Esophagus muscularis mucosa (tissue), 4 donors: Measurements from ENCODE around the gene MAP6. TPM values are rescaled to one million over a fixed set of nuclear protein-coding genes. Genes with fewer than 3 reads are reported as not detected.

Source experiments
- DNase-seq: peaks from one replicate; pipeline ENCODE4 v3.0.0-alpha.2; 2017; ENCODE audit errors: extremely low spot score
- H3K27ac ChIP-seq, 4 donors: fragments of 200-600 bp; sonication (generic); replicated peaks in 1 of 4; 1 replicate in 3 of 4; 2 replicates in 1 of 4; pipeline ENCODE4 v1.5.1; 2016 to 2019; ENCODE audit warnings: mild to moderate bottlenecking in 1 of 4
- H3K27me3 ChIP-seq, 4 donors: fragments of 200-600 bp; sonication (generic); one replicate each; pipeline versions ENCODE4 v1.5.1 to v1.6.0; 2016 to 2019
- H3K36me3 ChIP-seq, 4 donors: fragments of 200-600 bp; sonication (generic); one replicate each; pipeline ENCODE4 v1.5.1; 2016 to 2019
- H3K4me1 ChIP-seq, 4 donors: fragments of 200-600 bp; sonication (generic); one replicate each; pipeline ENCODE4 v1.5.1; 2016 to 2019
- H3K4me3 ChIP-seq, 4 donors: fragments of 200-600 bp; sonication (generic); 1 replicate in 2 of 4; 2 replicates in 2 of 4; pipeline ENCODE4 v1.5.1; 2016 to 2019; ENCODE audit warnings: mild to moderate bottlenecking in 4 of 4, moderate library complexity in 1 of 4
- H3K9me3 ChIP-seq, 4 donors: fragments of 200-600 bp; sonication (generic); 1 replicate in 3 of 4; 2 replicates in 1 of 4; pipeline ENCODE4 v1.5.1; 2016 to 2019
- EP300 ChIP-seq: sonication (generic); formaldehyde crosslinking; IDR thresholded peaks from one replicate; pipeline ENCODE4 v1.6.1; 2017; ENCODE audit warnings: antibody characterized with exemption
- POLR2A ChIP-seq: fragments of 450-650 bp; IDR thresholded peaks from one replicate; pipeline ENCODE4 v1.6.1; 2017; ENCODE audit warnings: antibody characterized with exemption, moderate library complexity, mild to moderate bottlenecking, low read depth
- POLR2AphosphoS5 ChIP-seq, 2 donors: sonication (generic); formaldehyde crosslinking; IDR thresholded peaks; one replicate each; pipeline ENCODE4 v1.6.1; 2017; ENCODE audit warnings: antibody characterized with exemption in 2 of 2
- WGBS: methylation state at CpG from one replicate; pipeline ENCODE4 v1.1.5; 2018; 5-methylcytosine and 5-hydroxymethylcytosine counted together
- intact Hi-C: fragments of 100-400 bp; cut with DNase I; formaldehyde crosslinking; loops from one replicate; pipeline ENCODE4 v1.15.1; 2023
- total RNA-seq, 4 donors: library from RNA; depleted of rRNA; stranded (reverse); fragments of >200 nt; gene quantifications; one replicate each; pipeline versions ENCODE4 v1.1.0 to v1.2.1, GENCODE V29; 2016
- TF ChIP-seq, protein P1 (sequence below), 3 experiments: fragments of 200-600 bp in 2 of 3; fragments of 450-650 bp in 1 of 3; sonication (generic) in 2 of 3; IDR thresholded peaks; one replicate each; pipeline ENCODE4 v1.5.1; 2017 to 2019; ENCODE audit warnings: antibody characterized with exemption in 3 of 3, mild to moderate bottlenecking in 2 of 3, moderate library complexity in 1 of 3

Gene MAP6
- total RNA-seq, 4 donors from 2014 or later: 20.7 to 43.8 (median 30.5) TPM

DNA sequence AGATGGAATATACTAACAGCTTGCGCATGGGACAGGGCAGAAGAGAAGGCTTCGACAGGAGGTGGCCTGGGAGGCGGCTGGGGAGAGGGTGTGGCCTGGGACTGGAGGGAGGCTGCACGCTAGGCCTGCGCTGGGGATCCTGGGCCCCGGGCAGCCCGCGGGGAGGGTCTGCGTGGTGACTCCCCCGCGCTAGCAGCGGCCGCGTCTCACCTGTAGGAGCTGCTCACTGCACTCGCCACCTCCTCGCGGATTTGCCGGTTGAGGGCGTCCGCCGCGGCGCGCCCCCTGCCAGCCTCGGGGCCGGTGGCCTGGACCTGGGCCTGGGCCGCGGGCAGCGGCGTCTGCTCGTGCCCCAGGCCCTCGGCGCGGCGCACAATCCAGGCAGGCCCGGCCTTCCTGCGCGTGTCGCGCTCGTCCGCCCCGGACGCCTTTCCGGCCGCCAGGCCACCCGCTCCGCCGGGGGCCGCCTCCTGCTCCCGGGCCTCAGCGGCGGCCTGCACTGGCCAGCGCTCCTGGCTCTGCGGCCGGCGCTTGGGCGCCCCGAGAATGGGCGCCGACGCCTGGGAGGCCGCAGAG, 1.5 kb downstream of the MAP6 start:
- TF ChIP-seq, protein P1, sequence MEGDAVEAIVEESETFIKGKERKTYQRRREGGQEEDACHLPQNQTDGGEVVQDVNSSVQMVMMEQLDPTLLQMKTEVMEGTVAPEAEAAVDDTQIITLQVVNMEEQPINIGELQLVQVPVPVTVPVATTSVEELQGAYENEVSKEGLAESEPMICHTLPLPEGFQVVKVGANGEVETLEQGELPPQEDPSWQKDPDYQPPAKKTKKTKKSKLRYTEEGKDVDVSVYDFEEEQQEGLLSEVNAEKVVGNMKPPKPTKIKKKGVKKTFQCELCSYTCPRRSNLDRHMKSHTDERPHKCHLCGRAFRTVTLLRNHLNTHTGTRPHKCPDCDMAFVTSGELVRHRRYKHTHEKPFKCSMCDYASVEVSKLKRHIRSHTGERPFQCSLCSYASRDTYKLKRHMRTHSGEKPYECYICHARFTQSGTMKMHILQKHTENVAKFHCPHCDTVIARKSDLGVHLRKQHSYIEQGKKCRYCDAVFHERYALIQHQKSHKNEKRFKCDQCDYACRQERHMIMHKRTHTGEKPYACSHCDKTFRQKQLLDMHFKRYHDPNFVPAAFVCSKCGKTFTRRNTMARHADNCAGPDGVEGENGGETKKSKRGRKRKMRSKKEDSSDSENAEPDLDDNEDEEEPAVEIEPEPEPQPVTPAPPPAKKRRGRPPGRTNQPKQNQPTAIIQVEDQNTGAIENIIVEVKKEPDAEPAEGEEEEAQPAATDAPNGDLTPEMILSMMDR (IDR thresholded peaks at IDR 0.05): no peak
- TF ChIP-seq POLR2AphosphoS5 (IDR thresholded peaks at IDR 0.05) (no peak), EP300 (no peak), POLR2A (no peak)
- Histone ChIP-seq H3K9me3 (no peaks in the 10 kb centered on the region), H3K36me3 (no peaks in the 10 kb centered on the region), H3K27ac (peak overlapping the region; percentile 71 to 84 (median 78)), H3K4me1 (peaks cover 13 to 30% (median 25%) of the 10 kb centered on the region in 4 donors), H3K27me3 (peaks cover 0 to 19% (median 0%) of the 10 kb centered on the region in 4 donors), H3K4me3 (peak overlapping the region; percentile 60 to 72 (median 70))
- WGBS: 22% methylated on average over 5 of the region's 63 CpGs
- intact Hi-C loops: no loop called here
- DNase-seq: no peak

DNA sequence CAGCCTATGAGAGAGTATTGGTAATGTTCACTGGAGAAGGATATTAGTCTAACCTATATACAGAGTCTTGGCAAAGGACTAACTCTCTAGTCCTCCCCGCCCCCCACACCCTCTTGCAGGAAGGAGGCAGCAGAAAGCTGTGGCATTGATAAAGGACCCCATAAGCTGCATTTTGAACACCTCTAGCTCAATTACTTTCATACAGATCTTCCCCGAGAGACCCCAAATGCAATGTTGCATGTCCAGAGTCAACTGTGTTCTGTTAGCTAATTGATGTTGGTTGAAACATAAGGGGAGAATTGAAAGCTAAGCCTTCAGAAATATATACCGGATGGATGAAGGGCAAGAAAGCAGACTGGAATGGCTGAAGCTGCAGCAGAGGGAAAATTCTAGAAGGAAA, 2.8 kb downstream of the MAP6 start:
- TF ChIP-seq POLR2A: no peak
- TF ChIP-seq, protein P1 (IDR thresholded peaks at IDR 0.05): no peak
- no peak for TF ChIP-seq EP300
- no peak for TF ChIP-seq POLR2AphosphoS5 (IDR thresholded peaks at IDR 0.05)

DNA sequence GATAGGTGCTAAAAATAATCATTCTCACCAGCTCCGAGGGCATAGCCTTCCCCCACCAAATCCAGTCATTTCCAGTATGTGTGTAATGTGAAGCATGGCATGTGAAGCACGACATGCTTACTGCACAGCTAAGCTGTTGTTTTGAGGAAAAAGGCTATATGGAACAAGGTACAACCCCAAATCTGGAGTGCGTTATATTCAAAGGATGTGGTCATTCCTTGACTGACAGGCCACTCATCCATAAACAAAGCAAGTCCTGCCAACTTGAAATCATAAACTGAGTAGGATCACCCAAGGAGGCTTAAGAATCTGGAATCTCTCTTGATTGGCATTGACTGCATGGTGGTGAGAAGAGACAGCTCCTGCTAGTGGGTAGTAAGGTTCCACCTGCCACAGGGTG, 3.7 kb downstream of the MAP6 start:
- intact Hi-C loops: no loop called here
- H3K36me3 ChIP-seq: no peaks in the 10 kb centered on the region
- H3K27me3 ChIP-seq: peaks cover 0 to 19% (median 0%) of the 10 kb centered on the region in 4 donors
- H3K9me3 ChIP-seq: no peaks in the 10 kb centered on the region
- DNase-seq: no peak
- WGBS: 91% methylated on average over 3 of the region's 3 CpGs
- H3K4me1 ChIP-seq: peaks cover 13 to 30% (median 25%) of the 10 kb centered on the region in 4 donors
- H3K4me3 ChIP-seq: no peak overlapping the region
- no peak overlapping the region for H3K27ac ChIP-seq
- TF ChIP-seq EP300: no peak
- no peak for TF ChIP-seq POLR2AphosphoS5 (IDR thresholded peaks at IDR 0.05)
- no peak for TF ChIP-seq POLR2A
- TF ChIP-seq, protein P1 (IDR thresholded peaks at IDR 0.05): no peak

More for the DNA sequence above, 2.8 kb downstream of the MAP6 start:
- Histone ChIP-seq H3K9me3 (no peaks in the 10 kb centered on the region), H3K27me3 (peaks cover 0 to 19% (median 0%) of the 10 kb centered on the region in 4 donors), H3K4me1 (peaks cover 13 to 30% (median 25%) of the 10 kb centered on the region in 4 donors), H3K4me3 (no peak overlapping the region), H3K27ac (no peak overlapping the region), H3K36me3 (no peaks in the 10 kb centered on the region)
- intact Hi-C loops: no loop called here
- 97% methylated on average over 3 of the region's 3 CpGs for WGBS
- no peak for DNase-seq

DNA sequence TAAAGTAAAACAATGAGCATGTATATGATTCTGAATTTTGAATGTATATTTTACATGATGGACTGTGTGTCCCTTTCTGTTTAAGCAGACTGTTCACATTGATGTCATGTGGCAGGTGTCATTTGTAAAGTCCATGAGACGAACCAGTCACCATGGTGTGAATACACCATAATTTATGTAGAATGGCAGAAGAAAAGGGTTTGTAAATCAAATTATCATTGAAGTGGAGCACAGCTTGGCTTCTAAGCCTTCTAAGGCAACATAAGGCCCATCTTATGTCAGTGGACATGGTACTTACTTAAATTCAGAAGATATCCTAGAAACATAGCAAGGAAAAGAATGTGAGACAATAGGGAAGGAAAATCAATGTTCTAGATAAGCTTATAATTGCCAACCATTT, 4.4 kb downstream of the MAP6 start:
- Histone ChIP-seq H3K27ac (no peak overlapping the region), H3K4me3 (no peak overlapping the region), H3K4me1 (peaks cover 13 to 30% (median 25%) of the 10 kb centered on the region in 4 donors), H3K27me3 (peaks cover 0 to 16% (median 0%) of the 10 kb centered on the region in 4 donors), H3K9me3 (no peaks in the 10 kb centered on the region), H3K36me3 (no peaks in the 10 kb centered on the region)
- DNase-seq: no peak
- intact Hi-C loops: no loop called here
- TF ChIP-seq POLR2A (no peak), POLR2AphosphoS5 (IDR thresholded peaks at IDR 0.05) (no peak)
- 92% methylated on average over 1 of the region's 1 CpG for WGBS

DNA sequence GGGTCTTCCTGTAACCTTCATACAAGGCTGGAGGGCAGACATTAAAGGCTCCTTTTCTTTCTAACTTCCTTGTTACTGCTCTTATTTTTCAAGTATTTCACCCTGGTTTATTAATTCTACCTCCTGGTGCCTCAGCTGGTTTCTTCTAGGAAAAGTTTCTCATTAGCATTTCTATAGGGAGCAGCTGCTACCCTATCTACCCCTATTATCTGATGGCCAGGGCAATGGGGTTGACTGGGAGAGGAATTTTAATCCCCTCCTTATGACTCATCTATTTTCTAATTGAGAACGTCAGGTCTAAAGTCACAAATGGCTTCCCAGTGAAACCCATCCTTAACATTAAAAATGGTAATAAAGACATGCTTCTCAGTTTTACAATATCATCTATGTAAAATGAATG, 5.0 kb downstream of the MAP6 start:
- H3K4me3 ChIP-seq: no peak overlapping the region
- H3K4me1 ChIP-seq: peaks cover 10 to 25% (median 20%) of the 10 kb centered on the region in 4 donors
- intact Hi-C loops: no loop called here
- H3K36me3 ChIP-seq: no peaks in the 10 kb centered on the region
- H3K9me3 ChIP-seq: no peaks in the 10 kb centered on the region
- 75% methylated on average over 1 of the region's 1 CpG for WGBS
- peaks cover 0 to 14% (median 0%) of the 10 kb centered on the region in 4 donors for H3K27me3 ChIP-seq
- no peak overlapping the region for H3K27ac ChIP-seq
- no peak for DNase-seq
- no peak for TF ChIP-seq EP300
- no peak for TF ChIP-seq POLR2AphosphoS5 (IDR thresholded peaks at IDR 0.05)
- TF ChIP-seq, protein P1 (IDR thresholded peaks at IDR 0.05): no peak
- no peak for TF ChIP-seq POLR2A
